Loucy (cell line): Measurements from ENCODE around the gene KRT82.

Experiments
- H2AFZ ChIP-seq: fragments of 200-600 bp; sonication (generic); 2 replicates; pipeline ENCODE4 v1.6.0; 2016; ENCODE audit warnings: antibody characterized with exemption, mild to moderate bottlenecking, low read length, moderate library complexity
- H3F3A ChIP-seq: fragments of 200-600 bp; 2 replicates; pipeline ENCODE4 v1.6.0; 2016; ENCODE audit warnings: antibody characterized with exemption, low read depth, mild to moderate bottlenecking
- H3K27me3 ChIP-seq: fragments of 200-600 bp; sonication (generic); 2 replicates; pipeline ENCODE4 v1.6.1; 2014; ENCODE audit warnings: low read length, mild to moderate bottlenecking; ENCODE audit not compliant: insufficient read depth, poor library complexity, severe bottlenecking
- H3K36me3 ChIP-seq: fragments of 200-600 bp; sonication (generic); 2 replicates; pipeline ENCODE4 v1.6.1; 2016; ENCODE audit warnings: low read length; ENCODE audit not compliant: insufficient read depth
- H3K4me1 ChIP-seq: fragments of 200-600 bp; sonication (generic); 2 replicates; pipeline ENCODE4 v1.5.1; 2014; ENCODE audit warnings: low read length, mild to moderate bottlenecking; ENCODE audit not compliant: insufficient read depth, poor library complexity, severe bottlenecking
- H3K4me2 ChIP-seq: fragments of 200-600 bp; sonication (generic); 2 replicates; pipeline ENCODE4 v1.6.0; 2014; ENCODE audit warnings: antibody characterized with exemption, low read length, low read depth, mild to moderate bottlenecking; ENCODE audit not compliant: poor library complexity, severe bottlenecking
- H3K4me3 ChIP-seq: fragments of 200-600 bp; sonication (generic); 2 replicates; pipeline ENCODE4 v1.5.1; 2014; ENCODE audit warnings: low read length, mild to moderate bottlenecking, mixed read lengths; ENCODE audit not compliant: poor library complexity, severe bottlenecking
- H3K79me2 ChIP-seq: fragments of 200-600 bp; sonication (generic); 2 replicates; pipeline ENCODE4 v1.6.1; 2014; ENCODE audit warnings: low read length; ENCODE audit not compliant: insufficient read depth
- H3K9ac ChIP-seq: fragments of 200-600 bp; sonication (generic); 2 replicates; pipeline ENCODE4 v1.6.0; 2014; ENCODE audit warnings: mild to moderate bottlenecking, low read depth, low read length, moderate library complexity; ENCODE audit not compliant: poor library complexity, severe bottlenecking
- H3K9me2 ChIP-seq: fragments of 200-600 bp; sonication (generic); replicated peaks from 2 replicates; pipeline ENCODE4 v1.6.1; 2016; ENCODE audit warnings: low read depth, low read length, mixed read lengths
- H3K9me3 ChIP-seq: fragments of 200-600 bp; sonication (generic); 2 replicates; pipeline ENCODE4 v1.6.1; 2014; ENCODE audit warnings: mild to moderate bottlenecking, antibody characterized with exemption, low read length, low read depth; ENCODE audit not compliant: insufficient read depth
- H4K20me1 ChIP-seq: fragments of 200-600 bp; sonication (generic); 2 replicates; pipeline ENCODE4 v1.6.0; 2014; ENCODE audit warnings: antibody characterized with exemption, low read length, mild to moderate bottlenecking; ENCODE audit not compliant: insufficient read depth, poor library complexity, severe bottlenecking
- EZH2phosphoT487 ChIP-seq: fragments of 200-600 bp; IDR thresholded peaks from 2 replicates; pipeline ENCODE4 v1.6.1; 2018; ENCODE audit warnings: antibody characterized with exemption, mild to moderate bottlenecking, moderate library complexity, borderline replicate concordance
- TF ChIP-seq, protein P1 (sequence below): fragments of 200-600 bp; sonication (generic); conservative IDR thresholded peaks from 2 replicates; pipeline ENCODE4 v1.5.1; 2014; ENCODE audit warnings: mild to moderate bottlenecking, antibody characterized with exemption, low read length

KRT82 gene

DNA sequence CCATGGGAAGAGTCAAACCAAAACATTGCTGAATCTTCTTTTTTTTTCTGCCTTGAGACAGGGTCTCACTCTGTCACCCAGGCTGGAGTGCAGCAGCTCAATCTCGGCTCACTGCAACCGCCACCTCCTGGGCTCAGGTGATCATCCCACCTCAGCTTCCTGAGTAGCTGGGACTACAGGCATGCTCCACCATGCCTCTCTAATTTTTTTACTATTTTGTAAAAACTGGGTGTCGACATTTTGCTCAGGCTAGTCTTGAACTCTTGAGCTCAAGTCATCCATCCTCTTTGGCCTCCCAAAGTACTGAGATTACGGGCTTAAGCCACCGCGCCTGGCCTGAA, 29.5 kb upstream of the KRT82 start:
- no peaks in the 10 kb centered on the region for H3K9me2 ChIP-seq
- no peaks in the 10 kb centered on the region for H3K4me1 ChIP-seq
- no peak overlapping the region for H3K4me2 ChIP-seq
- no peaks in the 10 kb centered on the region for H3F3A ChIP-seq
- TF ChIP-seq EZH2phosphoT487, result no peak
- TF ChIP-seq, protein P1, sequence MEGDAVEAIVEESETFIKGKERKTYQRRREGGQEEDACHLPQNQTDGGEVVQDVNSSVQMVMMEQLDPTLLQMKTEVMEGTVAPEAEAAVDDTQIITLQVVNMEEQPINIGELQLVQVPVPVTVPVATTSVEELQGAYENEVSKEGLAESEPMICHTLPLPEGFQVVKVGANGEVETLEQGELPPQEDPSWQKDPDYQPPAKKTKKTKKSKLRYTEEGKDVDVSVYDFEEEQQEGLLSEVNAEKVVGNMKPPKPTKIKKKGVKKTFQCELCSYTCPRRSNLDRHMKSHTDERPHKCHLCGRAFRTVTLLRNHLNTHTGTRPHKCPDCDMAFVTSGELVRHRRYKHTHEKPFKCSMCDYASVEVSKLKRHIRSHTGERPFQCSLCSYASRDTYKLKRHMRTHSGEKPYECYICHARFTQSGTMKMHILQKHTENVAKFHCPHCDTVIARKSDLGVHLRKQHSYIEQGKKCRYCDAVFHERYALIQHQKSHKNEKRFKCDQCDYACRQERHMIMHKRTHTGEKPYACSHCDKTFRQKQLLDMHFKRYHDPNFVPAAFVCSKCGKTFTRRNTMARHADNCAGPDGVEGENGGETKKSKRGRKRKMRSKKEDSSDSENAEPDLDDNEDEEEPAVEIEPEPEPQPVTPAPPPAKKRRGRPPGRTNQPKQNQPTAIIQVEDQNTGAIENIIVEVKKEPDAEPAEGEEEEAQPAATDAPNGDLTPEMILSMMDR, result no peak
- no peaks in the 10 kb centered on the region for H4K20me1 ChIP-seq
- no peaks in the 10 kb centered on the region for H3K79me2 ChIP-seq
- H3K27me3 ChIP-seq, result no peaks in the 10 kb centered on the region
- no peaks in the 10 kb centered on the region for H3K36me3 ChIP-seq
- no peaks in the 10 kb centered on the region for H3K9me3 ChIP-seq
- H3K9ac ChIP-seq, result no peak overlapping the region
- H2AFZ ChIP-seq, result no peak overlapping the region
- no peak overlapping the region for H3K4me3 ChIP-seq

DNA sequence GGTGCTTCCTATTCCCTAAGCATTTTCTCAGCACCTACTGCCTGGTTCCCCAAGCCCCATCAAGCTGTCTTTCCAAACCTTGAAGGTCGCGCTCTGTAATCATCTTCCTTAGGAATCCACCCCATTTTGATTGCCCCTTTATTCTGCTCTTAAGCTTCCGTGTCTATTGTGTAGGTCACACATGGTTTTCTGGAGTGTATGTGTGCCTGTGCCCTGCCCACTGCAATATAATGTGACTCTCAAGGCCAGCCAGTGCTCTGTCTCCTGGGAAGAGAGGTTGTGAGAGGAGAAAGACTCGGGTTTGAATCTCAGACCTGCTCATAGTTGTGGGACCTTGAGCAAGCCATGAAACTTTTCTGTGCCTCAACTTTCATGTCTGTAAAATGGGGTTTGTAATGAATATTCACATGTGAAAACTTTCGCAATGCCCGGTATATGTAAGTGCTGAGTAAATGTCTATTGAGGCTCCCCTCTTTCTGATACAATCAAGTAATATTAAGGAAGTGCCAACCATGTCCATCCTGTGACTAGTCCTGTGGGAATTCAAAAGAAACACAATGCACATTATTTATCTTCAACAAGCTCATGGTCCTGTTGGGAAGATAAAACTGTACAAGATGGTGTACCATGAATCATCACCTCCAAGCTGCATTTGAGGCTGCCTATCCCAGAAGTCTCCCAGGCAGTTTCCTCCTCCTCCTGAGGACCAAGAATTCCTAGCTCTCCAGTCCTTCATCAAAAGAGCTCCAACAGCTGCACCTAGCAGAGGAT, 28.8 kb upstream of the KRT82 start:
- H3K4me2 ChIP-seq, result no peak overlapping the region

DNA sequence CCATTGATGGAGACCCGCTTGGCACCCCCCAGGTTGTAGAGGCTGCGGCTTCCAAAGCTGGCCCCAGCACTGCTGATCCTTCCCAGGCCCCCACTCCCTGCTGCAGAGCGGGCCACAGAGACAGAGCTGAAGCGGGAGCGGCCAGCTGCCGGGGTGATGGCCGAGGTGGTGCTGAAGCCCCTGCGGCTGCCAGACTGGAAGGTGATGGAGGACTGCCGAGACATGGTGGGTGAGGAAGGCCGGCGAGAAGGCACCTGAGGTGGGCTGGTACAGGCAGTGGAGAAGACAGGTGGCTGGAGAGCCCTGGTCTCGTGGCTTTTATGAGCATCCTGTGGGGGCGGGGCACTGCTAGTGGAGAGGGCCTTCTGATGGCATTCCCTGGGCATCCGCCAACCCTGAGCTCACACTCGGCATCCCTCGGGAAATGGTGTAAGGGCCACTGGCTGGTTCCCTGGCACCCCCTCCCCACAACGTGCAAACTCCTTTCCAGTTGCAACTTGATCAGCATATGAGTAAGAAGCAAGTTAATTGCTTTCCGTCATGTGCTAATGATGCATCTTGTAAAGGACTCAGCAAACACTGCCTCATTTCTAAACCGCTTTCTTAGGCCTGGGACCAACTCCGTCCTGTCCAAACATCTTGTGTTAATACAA, 28.1 kb upstream of the KRT82 start, which contains the start of gene KRT75:
KRT75 (minus strand) TSS at position 291 of the 653 bp plus-strand sequence; CDS start at position 224, 67 bp downstream.
- H2AFZ ChIP-seq, result no peak within 1 kb of the TSS

More for the DNA sequence above, 28.8 kb upstream of the KRT82 start:
- no peaks in the 10 kb centered on the region for H3K36me3 ChIP-seq
- no peaks in the 10 kb centered on the region for H3K9me3 ChIP-seq
- TF ChIP-seq, protein P1, result no peak
- H3K79me2 ChIP-seq, result no peaks in the 10 kb centered on the region
- no peaks in the 10 kb centered on the region for H3K27me3 ChIP-seq
- H3F3A ChIP-seq, result no peaks in the 10 kb centered on the region
- no peaks in the 10 kb centered on the region for H4K20me1 ChIP-seq
- no peak overlapping the region for H3K4me3 ChIP-seq
- no peak overlapping the region for H3K9ac ChIP-seq
- no peaks in the 10 kb centered on the region for H3K9me2 ChIP-seq
- no peaks in the 10 kb centered on the region for H3K4me1 ChIP-seq
- no peak overlapping the region for H2AFZ ChIP-seq

More for the DNA sequence above, 28.1 kb upstream of the KRT82 start, which contains the start of gene KRT75:
- Histone ChIP-seq H3F3A (no peaks in the 10 kb centered on the region), H4K20me1 (no peaks in the 10 kb centered on the region), H3K27me3 (peaks cover 1% of the 10 kb centered on the region), H3K9ac (no peak within 1 kb of the TSS), H3K36me3 (no peaks in the 10 kb centered on the region), H3K79me2 (no peaks in the 10 kb centered on the region), H3K4me3 (no peak within 1 kb of the TSS), H3K4me1 (no peaks in the 10 kb centered on the region), H3K4me2 (no peak within 1 kb of the TSS), H3K9me3 (no peaks in the 10 kb centered on the region), H3K9me2 (no peaks in the 10 kb centered on the region)
- TF ChIP-seq, protein P1, result no peak
